NK-92 treated with Interleukin-12 subunit alpha and Interleukin-12 subunit beta, amount 100 ng/mL, for 24 hours (cell line): ENCODE measurements around the gene ABI1.

Experiments
- DNase-seq: peaks from one replicate; lab custom pipeline; 2025; lab: John Stamatoyannopoulos, UW

ABI1 gene

DNA sequence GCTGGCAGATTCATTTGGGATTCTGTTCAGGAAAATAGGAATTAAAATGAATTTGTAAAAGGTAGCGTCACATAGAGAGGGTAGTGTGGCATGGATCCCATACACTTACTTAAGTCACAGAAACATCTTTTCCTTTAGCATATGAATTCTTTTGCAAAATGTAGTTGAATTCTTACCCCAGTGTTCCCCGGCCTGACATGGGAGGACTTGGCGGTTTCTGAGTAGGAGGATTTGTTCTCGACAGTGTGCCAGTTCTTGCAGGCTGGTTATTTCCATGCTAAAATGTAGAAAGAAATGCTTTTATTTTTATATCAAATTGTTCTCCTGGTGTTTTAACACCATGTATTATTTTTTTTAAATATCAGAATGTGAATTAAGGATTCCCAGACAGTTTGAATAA, 90.7 kb downstream of the ABI1 start:
- DNase-seq = no peak

DNA sequence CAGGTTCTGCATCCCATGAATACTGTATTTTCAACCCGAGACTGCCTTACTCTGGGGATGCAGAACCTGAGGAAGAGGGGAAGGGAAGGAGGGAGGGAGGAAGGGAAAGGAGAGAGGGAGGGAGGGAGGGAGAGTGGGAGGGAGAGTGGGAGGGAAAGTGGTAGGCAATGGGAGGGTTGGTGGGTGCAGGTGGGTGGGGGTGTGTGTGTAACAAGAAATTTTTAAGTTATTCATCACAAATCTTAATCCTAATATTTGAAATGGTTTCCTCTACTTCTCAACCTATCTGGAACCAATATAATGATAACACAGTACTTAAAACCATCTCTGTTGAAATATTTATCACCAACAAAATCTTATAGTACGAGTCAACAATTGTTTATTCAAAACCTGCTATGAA, 95.2 kb downstream of the ABI1 start:
- no peak for DNase-seq

DNA sequence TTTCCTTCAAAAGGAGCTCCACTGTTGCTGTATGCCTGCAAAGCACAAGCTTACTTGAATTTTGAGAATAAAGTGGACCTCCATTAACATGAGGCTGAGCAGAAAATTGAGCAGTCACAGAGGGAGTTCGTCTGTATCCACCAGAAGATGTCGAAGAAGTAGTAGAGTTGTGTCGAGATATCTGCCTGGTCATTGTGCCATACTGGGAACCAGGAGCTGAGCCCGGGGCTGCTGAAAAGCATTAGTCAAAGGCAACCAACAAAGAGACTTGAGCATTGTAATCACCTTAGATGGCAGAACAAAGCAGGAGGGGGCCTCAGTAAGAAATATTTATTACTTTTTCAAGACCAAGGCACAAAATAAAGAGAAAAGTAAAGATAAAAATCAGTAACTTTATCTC, 101.8 kb downstream of the ABI1 start:
- DNase-seq = no peak

DNA sequence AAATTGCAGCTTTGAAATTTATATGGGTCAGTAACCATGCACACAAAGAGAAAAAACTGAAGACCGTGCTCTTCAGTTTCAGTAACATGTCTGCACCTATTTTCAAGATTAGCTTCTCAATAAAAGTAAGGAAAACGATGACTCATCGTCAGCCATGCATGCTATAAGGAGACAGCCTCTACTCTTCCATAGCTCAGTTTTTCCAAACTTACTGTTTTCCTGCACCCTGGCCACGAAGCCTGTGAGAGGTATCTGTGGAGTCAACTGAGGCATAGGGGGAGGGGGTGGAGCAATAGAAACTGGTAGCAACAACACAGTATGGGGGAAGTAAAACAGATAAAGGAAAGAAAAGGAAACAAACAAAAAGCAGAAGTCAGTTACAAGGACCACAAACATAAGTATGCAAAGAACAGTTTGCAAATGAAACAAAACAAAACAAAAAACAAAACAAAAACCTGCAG, 105.3 kb downstream of the ABI1 start:
- DNase-seq = no peak

DNA sequence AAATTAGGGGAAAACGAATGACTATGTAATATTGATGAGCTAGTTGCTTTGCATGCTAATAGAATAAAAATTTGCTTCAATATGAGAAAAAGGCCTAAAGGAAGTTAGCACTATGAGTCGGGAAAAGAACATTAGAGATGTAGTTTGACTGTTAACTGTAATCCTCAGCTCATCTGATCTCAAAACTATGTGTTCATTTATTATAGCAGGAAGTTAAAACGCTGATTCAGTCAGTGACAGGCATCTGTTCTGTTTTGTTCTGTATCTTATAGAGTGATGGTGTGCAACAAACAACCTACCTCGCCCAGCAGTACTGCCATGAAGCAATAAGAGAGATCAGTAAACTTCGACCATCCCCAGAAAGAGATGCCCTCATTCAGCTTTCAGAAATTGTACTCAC, 114.7 kb downstream of the ABI1 start:
- no peak for DNase-seq

DNA sequence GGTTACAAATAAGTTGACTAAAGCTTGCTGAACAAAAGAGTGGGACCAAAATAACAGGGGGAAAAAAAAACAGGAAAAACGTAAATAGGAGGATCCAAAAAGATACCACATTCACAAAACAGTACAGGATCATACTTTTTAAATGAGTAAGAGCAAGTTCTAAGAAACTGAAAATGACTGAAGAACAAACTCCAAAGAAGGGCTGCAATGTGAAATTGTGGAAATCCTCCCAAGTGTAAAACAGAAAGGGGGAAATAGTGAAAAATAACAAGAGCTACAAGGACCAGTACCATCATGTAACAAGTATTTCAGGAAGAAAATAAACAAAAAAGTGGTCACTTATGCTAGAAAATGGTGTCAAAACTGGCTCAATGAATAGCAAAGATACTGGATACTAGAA, 116.9 kb downstream of the ABI1 start:
- DNase-seq = no peak

DNA sequence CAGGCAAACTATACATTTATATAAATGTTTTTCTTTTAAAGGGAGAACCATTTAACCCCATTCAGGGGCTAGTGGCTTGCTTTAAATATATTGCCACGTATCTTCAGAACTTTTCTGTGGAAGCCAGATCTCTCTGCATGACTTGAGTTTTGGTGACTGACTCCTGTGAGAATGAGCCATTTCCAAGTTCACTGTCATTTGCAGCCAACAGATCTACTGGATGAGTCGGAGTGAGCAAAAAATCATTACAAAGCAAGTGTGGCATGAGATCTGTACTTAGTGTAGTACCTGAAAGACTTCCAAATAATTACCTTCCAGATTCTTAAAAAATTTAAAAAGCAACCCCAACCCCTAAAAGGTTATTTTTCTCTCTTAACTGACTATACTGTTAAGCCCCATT, 117.7 kb downstream of the ABI1 start:
- no peak for DNase-seq

DNA sequence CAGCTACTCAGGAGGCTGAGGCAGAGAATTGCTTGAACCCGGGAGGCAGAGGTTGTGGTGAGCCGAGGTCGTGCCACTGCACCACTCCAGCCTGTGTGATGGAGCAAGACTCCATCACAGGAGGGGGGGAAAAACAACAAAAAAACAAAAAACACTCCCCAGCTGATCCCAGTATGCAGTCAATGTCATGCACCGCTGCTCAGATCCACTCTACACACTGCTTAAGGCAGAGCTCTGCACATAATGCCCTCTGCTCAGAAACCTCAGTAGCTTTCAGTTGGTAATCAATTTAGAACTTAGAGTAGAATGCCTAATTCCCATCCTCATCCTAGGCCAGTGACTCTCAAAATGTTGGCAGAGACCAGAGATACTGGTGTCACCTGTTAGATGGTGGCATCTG, 119.4 kb downstream of the ABI1 start:
- no peak for DNase-seq

DNA sequence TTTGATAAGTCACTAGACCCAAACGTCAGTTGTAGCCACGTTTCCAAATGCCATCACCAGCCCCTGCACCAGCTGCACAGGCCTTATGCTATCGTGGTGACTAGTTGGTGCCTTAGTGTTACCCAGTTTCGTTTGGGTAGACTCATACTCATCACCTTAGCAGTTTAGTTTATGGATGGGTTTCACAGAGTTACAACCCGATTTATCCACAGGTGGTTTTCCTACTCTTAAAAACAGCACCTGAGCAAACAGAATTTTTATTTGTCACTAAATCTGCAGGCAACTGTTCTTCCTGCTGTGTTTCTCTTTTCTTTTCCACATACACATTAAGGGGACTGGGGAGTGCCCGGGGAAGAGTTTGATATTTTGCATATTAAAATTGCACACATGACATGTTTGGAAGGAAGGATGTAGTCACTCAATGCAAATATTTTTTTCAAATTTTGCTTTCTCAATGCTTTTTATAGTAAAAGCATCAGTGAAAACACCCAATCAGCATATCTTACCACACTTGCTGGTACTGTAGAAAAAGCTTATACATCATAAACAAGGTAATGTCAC, 121.6 kb downstream of the ABI1 start:
- no peak for DNase-seq

DNA sequence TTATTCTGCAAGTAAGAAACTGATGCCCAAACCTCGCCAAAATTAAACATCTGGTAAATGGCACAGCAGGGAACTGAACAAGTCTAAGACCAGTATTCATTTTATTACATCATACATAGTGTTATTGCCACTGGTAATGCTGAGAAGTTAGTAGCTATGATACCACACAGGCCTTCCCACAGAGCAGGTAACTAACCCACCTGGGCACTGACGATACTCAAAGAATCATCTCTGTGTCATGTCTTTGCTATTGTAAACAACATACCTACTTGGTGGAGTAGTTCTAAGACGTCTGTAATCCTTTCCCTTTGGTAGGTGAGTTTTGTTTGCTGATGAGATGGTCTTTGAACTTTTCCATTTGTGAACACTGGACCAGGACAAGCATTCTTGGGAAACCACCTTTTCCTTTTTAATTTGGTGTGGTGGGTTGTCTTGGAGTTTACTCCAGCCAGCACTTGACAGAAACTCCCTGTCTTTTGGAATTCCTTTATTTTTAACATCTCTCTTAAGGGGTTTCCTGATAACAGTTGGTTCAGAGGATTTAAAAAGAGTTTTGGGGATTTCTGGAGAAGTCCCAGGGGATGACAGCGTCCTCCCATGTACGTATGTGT, 122.4 kb downstream of the ABI1 start:
- DNase-seq = no peak

DNA sequence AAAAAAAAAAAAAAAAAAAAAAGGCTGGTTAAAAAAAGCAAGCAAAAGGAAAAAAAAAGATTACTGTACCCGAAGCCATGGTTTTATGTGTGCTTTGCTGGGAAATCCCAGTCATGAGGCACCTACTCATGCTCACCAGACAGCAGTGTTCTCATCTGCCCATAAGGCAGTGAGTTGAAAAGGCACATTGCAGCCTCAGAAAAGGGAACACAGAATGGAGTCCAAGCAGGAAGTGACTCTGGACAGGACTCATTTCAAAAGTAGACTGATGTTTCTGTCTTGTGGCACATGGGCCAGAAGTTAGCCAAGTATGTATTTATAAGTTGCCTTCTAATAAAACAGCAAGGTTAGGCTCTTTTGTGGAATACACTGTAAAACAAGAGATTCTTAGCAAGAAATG, 123.0 kb downstream of the ABI1 start:
- DNase-seq = no peak

DNA sequence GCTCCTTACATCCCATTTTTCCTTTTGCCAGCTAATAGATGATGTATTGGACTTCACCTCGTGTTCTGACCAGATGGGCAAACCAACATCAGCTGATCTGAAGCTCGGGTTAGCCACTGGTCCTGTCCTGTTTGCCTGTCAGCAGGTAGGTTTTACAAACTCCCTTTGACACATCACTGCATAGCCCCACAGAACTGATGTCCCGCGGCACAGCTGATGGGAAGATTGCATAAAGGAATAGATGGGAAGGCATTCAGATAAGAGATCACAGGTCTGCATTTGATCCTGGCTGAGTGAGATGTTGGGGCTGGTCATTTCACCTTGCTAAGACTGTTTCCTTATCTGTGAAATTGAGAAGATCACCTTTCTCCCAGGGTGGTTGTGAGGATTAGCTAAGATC, 125.3 kb downstream of the ABI1 start:
- no peak for DNase-seq

DNA sequence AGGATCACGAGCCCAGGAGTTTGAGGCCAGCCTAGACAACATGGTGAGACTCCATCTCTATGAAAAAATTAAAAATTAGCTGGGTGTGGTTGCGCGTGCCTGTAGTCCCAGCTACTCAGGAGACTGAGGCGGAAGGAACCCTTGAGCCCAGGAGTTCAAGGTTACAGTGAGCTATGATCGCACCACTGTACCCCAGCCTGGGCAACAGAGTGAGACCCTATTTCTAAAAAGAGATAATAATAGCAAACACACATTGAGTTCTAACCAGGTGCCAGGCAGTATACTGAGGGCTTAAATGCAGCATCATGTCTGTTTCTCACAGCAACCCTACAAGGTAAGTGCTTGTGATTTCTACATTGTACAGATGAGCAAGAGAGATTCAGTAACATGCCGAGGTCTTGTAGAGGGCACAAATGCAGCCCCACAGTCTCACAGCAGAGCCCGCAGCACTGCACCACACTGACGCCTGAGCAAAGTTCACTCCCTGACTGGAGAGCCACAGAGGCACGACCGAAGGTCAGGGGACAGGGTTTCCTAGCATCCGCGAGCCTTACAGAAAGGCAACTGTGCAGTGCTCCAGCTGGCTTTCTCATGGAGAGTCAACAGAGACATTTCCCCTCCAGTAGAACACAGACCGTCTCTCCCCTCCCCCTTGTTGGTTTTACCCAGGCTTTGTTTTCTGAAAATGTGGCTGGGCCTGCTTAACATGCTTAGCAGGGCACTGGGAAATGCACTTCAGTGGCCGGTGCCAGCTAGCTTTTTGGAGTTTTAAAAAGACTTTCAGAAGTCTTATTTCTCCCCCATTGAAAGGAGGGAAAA, 126.8 kb downstream of the ABI1 start:
- DNase-seq = no peak

DNA sequence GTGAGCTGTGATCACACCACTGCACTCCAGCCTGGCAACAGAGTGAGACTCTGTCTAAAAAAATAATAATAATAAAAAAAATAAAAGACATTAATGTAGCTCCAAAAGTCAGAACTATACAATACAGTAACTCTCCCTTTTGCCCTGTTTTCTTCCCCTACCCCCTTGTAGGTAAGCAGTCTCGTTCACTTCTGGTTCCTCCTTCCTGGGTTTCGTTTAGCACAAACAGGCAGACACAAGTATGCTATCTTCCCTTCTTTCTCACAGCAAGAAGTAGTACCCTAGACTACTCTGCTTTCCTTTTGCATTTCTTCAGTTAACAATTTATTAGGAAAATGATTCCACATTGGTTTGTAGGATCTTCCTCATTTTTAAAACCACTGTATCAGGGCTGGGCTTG, 130.2 kb downstream of the ABI1 start:
- no peak for DNase-seq

DNA sequence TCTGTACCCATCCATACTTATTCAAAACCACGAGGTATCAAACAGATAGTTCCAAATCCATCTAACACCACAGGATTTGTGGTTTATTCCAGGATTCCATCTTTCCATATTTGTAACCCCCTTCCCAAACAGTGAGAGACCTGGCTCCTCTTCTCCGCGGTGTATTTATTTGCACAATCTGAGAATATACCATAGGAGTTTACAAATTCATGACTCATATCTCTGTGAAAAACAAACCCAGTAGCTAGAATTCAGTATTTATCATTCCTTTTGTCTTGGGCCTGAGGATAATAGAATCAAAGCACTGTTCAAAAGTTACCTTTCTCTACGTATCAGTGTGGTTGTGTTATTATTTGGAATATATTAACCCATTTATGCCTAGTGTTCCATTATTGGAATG, 131.4 kb downstream of the ABI1 start:
- DNase-seq = no peak

DNA sequence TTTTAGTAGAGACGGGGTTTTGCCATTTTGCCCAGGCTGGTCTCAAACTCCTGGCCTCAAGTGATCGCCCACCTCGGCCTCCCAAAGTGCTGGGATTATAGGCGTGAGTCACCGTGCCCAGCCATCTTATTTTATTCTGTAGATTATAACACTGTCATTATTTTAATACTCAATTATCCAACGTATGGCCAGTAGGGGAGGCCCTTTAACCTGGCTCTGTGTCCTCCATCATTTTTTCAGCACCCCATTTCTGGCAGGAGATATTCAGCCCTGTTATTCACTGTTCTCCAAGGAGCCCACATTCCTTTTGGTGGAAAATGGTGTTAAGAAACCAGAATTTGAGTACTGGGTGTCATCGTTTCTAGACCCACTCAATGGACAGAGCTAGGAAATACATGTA, 131.8 kb downstream of the ABI1 start:
- no peak for DNase-seq

DNA sequence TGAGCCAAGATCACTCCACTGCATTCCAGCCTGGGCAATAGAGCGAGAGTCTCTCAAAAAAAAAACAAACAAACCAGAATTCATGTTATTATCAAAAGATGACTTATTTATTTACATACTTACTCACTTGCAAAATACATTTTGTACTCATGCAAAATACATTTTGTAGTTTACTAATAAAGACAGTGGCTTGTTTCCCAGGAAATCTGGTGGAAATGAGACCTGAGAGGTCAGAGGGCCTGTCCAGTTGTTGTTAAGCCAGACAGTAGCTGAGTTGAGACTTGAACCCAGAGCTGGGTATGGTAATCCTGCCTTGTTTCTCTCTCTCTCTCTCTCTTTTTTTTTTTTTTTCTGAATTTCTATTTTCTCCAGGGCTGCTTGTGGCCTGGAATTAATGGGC, 133.8 kb downstream of the ABI1 start:
- no peak for DNase-seq

DNA sequence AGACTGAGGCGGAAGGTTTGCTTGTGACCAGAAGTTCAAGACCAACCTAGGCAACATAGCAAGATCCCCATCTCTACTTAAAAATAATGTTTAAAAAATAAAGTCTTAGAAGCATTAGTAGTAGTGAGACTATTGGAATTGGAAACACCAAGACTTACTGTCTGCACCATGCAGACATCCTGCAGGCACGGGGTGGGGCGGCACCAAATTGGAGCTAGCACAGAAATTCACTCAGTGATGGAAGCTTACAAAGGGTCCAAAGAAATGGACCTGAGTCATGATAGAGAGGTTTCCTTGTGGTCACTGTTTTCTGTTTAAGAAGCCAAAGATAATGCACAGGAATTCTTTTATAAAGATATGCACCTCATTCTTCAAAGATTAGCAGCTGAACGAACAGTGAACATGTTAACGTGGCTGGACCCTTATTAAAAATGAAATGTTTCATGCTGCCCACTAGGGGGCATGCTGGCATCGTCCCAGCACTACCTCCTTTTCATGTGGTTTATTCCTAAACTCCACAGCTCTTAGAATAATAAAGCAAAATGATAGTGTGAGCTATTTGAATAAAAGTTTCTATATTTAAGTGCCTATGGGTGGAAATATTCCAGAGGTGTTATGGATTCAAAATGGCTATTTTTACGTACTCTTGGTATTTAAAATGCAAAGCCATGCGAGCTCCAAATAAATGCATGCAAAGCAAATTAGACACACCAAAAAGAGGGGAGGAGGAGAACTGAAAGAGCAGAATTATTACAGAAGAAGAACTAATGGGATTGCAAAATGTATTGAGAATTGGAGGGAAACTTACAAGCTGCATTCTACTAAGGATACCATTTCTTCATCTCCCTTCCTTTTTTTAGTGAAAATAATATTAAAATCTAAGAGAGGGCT, 134.7 kb downstream of the ABI1 start:
- no peak for DNase-seq

DNA sequence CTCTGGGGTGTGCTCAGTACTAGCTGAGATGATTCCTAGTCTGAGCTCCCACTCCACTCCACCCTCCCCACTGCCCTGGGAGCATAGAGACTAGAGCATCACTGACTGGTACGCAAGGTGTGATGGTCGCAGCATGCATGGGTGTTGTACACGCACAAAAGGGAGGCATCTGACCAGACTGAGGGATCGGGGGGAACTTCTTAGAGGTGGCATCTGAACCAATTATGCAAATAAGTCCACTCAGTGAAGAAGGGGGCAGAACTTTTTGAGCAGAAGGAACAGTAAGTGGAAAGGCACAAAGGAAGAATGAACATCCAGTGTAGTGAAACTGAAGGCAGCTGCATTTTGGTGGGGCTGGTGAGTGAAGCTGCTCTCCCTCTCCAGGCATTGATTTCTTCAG, 137.7 kb downstream of the ABI1 start:
- DNase-seq = no peak

DNA sequence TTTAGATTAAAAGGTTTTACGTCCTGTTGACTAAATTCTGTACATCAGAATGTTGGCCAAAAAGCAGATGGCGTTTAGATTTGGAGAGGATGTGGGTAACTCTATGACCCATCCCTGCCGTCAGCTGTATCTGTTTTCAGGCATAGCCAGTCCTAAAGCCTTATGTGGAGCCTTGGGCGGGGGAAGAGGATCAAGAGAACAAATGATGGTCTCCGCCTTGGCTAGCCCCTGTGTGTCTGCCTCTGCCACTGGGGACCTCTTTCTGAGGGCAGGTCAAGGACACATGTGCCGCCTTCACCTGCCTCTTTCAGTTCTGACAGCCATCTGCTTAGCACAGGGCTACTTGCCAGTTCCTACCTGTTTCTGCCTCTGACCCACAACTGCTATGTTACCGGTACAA, 139.2 kb downstream of the ABI1 start:
- no peak for DNase-seq

DNA sequence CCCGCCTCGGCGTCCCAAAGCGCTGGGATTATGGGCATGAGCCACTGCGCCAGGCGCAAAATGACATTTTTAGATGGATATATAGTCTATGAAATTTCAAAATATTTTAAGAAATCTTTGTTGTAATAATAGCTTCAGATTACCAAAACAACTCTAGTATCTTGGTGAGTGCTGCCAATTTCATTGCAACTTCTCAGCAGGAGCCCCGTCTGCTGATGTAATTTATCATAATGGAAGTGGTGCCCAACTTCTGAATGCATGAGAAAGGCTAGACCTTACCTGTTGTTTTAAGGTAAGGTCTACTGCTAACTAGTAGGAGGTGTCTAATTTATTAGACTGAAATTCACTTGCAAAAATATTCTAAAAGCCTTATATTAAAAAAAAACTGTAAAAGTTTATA, 143.3 kb downstream of the ABI1 start:
- DNase-seq = no peak

DNA sequence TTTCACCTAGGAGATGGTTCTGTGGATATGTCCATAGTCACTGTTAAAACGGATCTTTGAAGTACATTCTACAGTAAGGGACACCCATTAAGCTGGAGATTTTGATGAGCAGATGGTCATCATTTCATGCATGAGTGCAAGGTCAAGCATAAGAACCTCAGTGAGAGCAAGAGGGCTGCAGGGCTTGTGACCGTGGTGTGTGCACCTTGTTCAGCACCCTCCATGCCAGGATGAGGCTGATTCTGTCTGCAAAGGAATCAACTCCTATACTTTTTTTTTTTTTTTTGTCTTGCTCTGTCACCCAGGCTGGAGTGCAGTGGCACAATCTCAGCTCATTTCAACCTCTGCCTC, 145.6 kb downstream of the ABI1 start:
- no peak for DNase-seq
